VCaP (cell line): ENCODE data around the gene MEF2D.

Experiments used
- H3K27ac ChIP-seq: fragments of 450-650 bp; 2 replicates; pipeline ENCODE4 v1.5.1; 2017
- TF ChIP-seq, protein P1 (sequence below): fragments of 450-650 bp; conservative IDR thresholded peaks from 2 replicates; pipeline ENCODE4 v1.5.1; 2017; ENCODE audit warnings: mild to moderate bottlenecking, moderate library complexity

The MEF2D gene

GRCh38 chr1:156478250-156478627 lies 22.3 kb downstream of the MEF2D start:
- no peak overlapping the region for H3K27ac ChIP-seq
- TF ChIP-seq, protein P1, sequence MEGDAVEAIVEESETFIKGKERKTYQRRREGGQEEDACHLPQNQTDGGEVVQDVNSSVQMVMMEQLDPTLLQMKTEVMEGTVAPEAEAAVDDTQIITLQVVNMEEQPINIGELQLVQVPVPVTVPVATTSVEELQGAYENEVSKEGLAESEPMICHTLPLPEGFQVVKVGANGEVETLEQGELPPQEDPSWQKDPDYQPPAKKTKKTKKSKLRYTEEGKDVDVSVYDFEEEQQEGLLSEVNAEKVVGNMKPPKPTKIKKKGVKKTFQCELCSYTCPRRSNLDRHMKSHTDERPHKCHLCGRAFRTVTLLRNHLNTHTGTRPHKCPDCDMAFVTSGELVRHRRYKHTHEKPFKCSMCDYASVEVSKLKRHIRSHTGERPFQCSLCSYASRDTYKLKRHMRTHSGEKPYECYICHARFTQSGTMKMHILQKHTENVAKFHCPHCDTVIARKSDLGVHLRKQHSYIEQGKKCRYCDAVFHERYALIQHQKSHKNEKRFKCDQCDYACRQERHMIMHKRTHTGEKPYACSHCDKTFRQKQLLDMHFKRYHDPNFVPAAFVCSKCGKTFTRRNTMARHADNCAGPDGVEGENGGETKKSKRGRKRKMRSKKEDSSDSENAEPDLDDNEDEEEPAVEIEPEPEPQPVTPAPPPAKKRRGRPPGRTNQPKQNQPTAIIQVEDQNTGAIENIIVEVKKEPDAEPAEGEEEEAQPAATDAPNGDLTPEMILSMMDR: no peak

- TF ChIP-seq, protein P1: no peak
- H3K27ac ChIP-seq: peak overlapping the region; percentile 98; the same call in 1 of the 2 replicates
These were observed 22.9 kb downstream of the MEF2D start for GRCh38 chr1:156477526-156478249.

DNA sequence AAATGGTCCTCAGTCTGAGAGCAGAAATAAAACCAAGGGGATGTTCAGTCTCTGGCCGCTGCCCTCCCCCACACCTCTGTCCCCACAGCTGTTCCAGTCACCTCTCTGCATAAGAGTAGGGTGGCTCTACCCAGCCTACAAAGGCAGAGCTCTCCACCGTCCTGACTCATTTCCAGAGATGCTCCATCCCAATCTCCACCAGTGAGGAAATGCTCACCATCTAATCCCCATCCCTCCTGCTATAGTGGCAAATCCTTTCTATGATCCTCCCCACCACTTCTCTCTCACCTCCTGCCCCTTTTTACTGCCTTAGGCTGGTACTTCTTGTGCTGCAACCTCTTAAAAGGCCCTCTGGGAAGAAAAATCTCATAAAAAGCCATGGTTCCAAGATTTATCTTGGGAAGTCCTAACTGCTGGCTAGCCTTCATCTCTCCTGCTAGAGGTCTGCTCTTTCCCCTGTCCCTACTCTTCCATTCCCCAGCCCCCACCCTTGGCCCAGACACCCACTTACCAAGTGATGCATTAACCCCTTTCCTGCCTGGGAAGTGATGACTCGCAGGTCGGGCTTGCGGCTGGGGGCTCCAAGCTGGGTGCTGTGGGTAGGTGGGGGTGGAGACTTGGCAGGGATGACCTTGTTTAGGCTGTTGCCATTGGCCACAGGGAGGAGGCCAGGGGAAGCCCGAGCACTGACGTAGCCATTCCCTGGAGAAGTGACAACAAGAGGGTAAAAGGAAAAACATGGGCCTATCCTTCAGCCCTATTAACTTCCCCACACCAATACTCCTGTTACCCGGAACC lies 23.9 kb downstream of the MEF2D start:
- TF ChIP-seq, protein P1: no peak
- peak overlapping the region; percentile 98; the same call in 1 of the 2 replicates for H3K27ac ChIP-seq

DNA sequence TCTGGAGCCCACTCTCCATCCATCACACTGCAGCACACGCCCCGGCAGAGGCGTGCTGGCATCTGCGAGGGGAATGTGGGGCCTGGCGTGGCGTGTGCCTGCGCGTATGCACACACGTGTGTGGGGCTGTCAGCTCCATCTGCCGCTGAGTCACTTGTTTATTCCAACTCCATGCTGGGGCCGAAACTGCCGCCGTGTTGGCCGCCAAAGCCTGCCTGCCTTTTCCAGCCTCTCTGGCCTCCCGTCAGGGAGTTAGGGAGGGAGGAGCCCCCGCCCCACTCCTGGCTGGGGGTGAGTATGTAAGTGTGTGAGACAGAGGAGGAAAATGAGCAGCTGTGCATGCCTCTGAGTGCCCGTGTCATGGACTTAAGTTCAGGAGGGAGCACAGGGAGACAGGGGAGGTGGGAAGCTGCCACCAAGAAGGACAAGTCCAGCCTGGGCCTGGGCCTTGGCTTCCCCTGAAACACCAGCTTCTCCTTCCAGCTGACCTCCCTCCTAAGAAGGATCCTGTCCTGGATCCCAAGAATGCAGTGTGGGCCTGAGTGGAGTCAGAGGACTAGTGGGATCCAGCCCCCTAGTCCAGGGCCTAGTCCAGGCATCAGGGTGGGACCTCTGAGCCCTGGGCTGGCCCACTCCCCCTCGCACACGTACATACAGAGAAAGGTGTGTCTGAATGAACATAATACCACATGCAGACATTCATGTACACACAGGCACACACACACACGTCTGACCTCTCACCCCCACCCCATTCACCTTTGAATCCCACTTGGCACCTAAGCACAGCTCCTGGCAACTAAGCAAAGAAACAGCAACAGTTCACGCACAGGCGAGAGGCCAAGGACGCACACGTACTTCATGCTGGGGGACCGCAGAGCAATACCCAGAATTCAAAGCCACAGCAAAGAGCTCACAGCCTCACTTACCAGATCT lies 24.7 kb downstream of the MEF2D start:
- H3K27ac ChIP-seq: peak overlapping the region; percentile 98; the same call in 1 of the 2 replicates

DNA sequence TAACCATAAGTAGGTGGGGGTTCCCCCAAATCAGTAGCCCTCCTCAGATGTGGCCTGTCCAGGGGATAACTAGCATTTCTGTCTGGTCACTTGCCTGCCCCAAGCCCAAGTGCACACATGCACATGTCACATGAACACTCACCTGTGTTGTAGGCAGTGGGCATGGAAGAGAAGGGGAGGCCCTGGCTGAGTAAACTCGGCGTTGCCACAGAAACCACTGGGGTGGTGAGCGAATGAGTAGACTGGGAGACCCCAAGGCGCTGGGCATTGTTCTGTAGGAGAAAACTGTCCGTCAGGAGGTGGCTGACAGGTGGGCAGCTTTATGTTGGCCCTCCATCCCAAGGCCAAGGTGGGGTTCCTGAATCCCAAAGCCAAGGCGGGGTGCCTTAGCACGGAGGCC lies 25.6 kb downstream of the MEF2D start:
- H3K27ac ChIP-seq: peak overlapping the region; percentile 98
- TF ChIP-seq, protein P1: no peak

More for the DNA sequence above, 24.7 kb downstream of the MEF2D start:
- TF ChIP-seq, protein P1: no peak

GRCh38 chr1:156471496-156472490 lies 28.8 kb downstream of the MEF2D start:
- TF ChIP-seq, protein P1: no peak
- peak overlapping the region; percentile 98 for H3K27ac ChIP-seq
